ENCODE measurements around the gene TUBB4B.
"Not testable (repeated sequence)": the region's sequence is repeated elsewhere in the genome, so short reads cannot be mapped to it uniquely, and the experiment has no call there.

TUBB4B gene

GRCh38 chr9:137251490-137252268, 10.6 kb downstream of the TUBB4B start:
- no peak for DNase-seq (ENCODE audit: low read depth in 2 of 2, low spot score in 1 of 2)

GRCh38 chr9:137252555-137253506, 11.7 kb downstream of the TUBB4B start:
- no peak for DNase-seq (ENCODE audit: low read depth in 2 of 2, low spot score in 1 of 2)

GRCh38 chr9:137253717-137254623, 12.9 kb downstream of the TUBB4B start:
- DNase-seq (ENCODE audit: low read depth in 2 of 2, low spot score in 1 of 2): no peak

GRCh38 chr9:137254624-137255447, 13.7 kb downstream of the TUBB4B start, which contains the start of gene NELFB:
Gene NELFB, plus strand, starts transcription at chr9:137255327.
- DNase-seq (ENCODE audit: low read depth in 2 of 2, low spot score in 1 of 2): peak; percentile 94 to 96

GRCh38 chr9:137255448-137256114, 14.5 kb downstream of the TUBB4B start:
- DNase-seq (ENCODE audit: low read depth in 2 of 2, low spot score in 1 of 2): no peak

- DNase-seq (ENCODE audit: low read depth in 2 of 2, low spot score in 1 of 2): no peak
Observed at GRCh38 chr9:137256362-137256761, 15.3 kb downstream of the TUBB4B start.

- DNase-seq (ENCODE audit: low read depth in 2 of 2, low spot score in 1 of 2): no peak
Observed at GRCh38 chr9:137256856-137257255, 15.8 kb downstream of the TUBB4B start.

GRCh38 chr9:137262173-137262908, 21.3 kb downstream of the TUBB4B start:
- not testable (repeated sequence) for DNase-seq (ENCODE audit: low read depth in 2 of 2, low spot score in 1 of 2)

GRCh38 chr9:137262909-137263285, 21.8 kb downstream of the TUBB4B start:
- DNase-seq (ENCODE audit: low read depth in 2 of 2, low spot score in 1 of 2): no peak

GRCh38 chr9:137263506-137263905, 22.4 kb downstream of the TUBB4B start:
- DNase-seq (ENCODE audit: low read depth in 2 of 2, low spot score in 1 of 2): no peak

- no peak for DNase-seq (ENCODE audit: low read depth in 2 of 2, low spot score in 1 of 2)
Observed at GRCh38 chr9:137264067-137264466, 23.0 kb downstream of the TUBB4B start.

- DNase-seq (ENCODE audit: low read depth in 2 of 2, low spot score in 1 of 2): no peak
Observed at GRCh38 chr9:137265496-137266161, 24.5 kb downstream of the TUBB4B start.

- no peak for DNase-seq (ENCODE audit: low read depth in 2 of 2, low spot score in 1 of 2)
Observed at GRCh38 chr9:137266162-137266527, 25.1 kb downstream of the TUBB4B start.

- DNase-seq (ENCODE audit: low read depth in 2 of 2, low spot score in 1 of 2): no peak
Observed at GRCh38 chr9:137266585-137267453, 25.7 kb downstream of the TUBB4B start.

- no peak for DNase-seq (ENCODE audit: low read depth in 2 of 2, low spot score in 1 of 2)
Observed at GRCh38 chr9:137267933-137268355, 26.9 kb downstream of the TUBB4B start.

GRCh38 chr9:137268538-137269201, 27.6 kb downstream of the TUBB4B start:
- DNase-seq (ENCODE audit: low read depth in 2 of 2, low spot score in 1 of 2): no peak

- no peak for DNase-seq (ENCODE audit: low read depth in 2 of 2, low spot score in 1 of 2)
Observed at GRCh38 chr9:137269231-137269772, 28.2 kb downstream of the TUBB4B start.

Measured in stimulated activated CD8-positive, alpha-beta memory T cell treated with anti-CD3 and anti-CD28 coated beads, Interleukin-4, amount 100 ng/mL, for 1 hour (primary cell).